HG03060 (cell line): ENCODE results near the gene BUD23.

ENCODE experiments used
- ATAC-seq: cut with Tn5 transposase; IDR thresholded peaks from one replicate; pipeline ENCODE4 v1.9.1; 2021; ENCODE audit warnings: low read depth, moderate number of reproducible peaks; ENCODE audit not compliant: unreplicated experiment

Gene BUD23

GRCh38 chr7:73739387-73739767 lies 56.0 kb downstream of the BUD23 start:
- ATAC-seq: no peak

- no peak for ATAC-seq
Measured at GRCh38 chr7:73740212-73740611, 56.8 kb downstream of the BUD23 start.

- ATAC-seq: no peak
Measured at GRCh38 chr7:73740771-73741170, 57.4 kb downstream of the BUD23 start.

- no peak for ATAC-seq
Measured at GRCh38 chr7:73741600-73741999, 58.2 kb downstream of the BUD23 start.

- no peak for ATAC-seq
Measured at GRCh38 chr7:73742338-73742752, 58.9 kb downstream of the BUD23 start.

- ATAC-seq: no peak
Measured at GRCh38 chr7:73742753-73743641, 59.6 kb downstream of the BUD23 start.

- no peak for ATAC-seq
Measured at GRCh38 chr7:73746378-73746777, 63.0 kb downstream of the BUD23 start.
